HG02870 (cell line): ENCODE data around the gene P2RX4.
"Not testable (repeated sequence)": the region's sequence is repeated elsewhere in the genome, so short reads cannot be mapped to it uniquely, and the experiment has no call there.

Experiments
- ATAC-seq: cut with Tn5 transposase; IDR thresholded peaks from one replicate; pipeline ENCODE4 v1.9.1; 2021; ENCODE audit warnings: mild to moderate bottlenecking, moderate library complexity; ENCODE audit not compliant: unreplicated experiment

Gene P2RX4

GRCh38 chr12:121219353-121219986, 9.5 kb downstream of the P2RX4 start:
- ATAC-seq, result no peak

GRCh38 chr12:121222847-121223246, 12.9 kb downstream of the P2RX4 start:
- no peak for ATAC-seq

- no peak for ATAC-seq
Observed at GRCh38 chr12:121223292-121224285, 13.7 kb downstream of the P2RX4 start.

GRCh38 chr12:121224591-121224990, 14.7 kb downstream of the P2RX4 start:
- no peak for ATAC-seq

GRCh38 chr12:121226399-121226798, 16.5 kb downstream of the P2RX4 start:
- ATAC-seq, result no peak

- not testable (repeated sequence) for ATAC-seq
Observed at GRCh38 chr12:121226871-121227270, 16.9 kb downstream of the P2RX4 start.

GRCh38 chr12:121227294-121227693, 17.4 kb downstream of the P2RX4 start:
- ATAC-seq, result peak; percentile 68

GRCh38 chr12:121228919-121229665, 19.2 kb downstream of the P2RX4 start:
- no peak for ATAC-seq

- not testable (repeated sequence) for ATAC-seq
Observed at GRCh38 chr12:121229826-121230537, 20.1 kb downstream of the P2RX4 start.

GRCh38 chr12:121230538-121230907, 20.6 kb downstream of the P2RX4 start:
- no peak for ATAC-seq

- ATAC-seq, result no peak
Observed at GRCh38 chr12:121232163-121232562, 22.2 kb downstream of the P2RX4 start.

- no peak for ATAC-seq
Observed at GRCh38 chr12:121232977-121233627, 23.2 kb downstream of the P2RX4 start.

GRCh38 chr12:121233628-121234020, 23.7 kb downstream of the P2RX4 start:
- no peak for ATAC-seq

- no peak for ATAC-seq
Observed at GRCh38 chr12:121236776-121237175, 26.8 kb downstream of the P2RX4 start.

- no peak for ATAC-seq
Observed at GRCh38 chr12:121237415-121237814, 27.5 kb downstream of the P2RX4 start.

GRCh38 chr12:121238086-121238485, 28.2 kb downstream of the P2RX4 start:
- no peak for ATAC-seq

- ATAC-seq, result no peak
Observed at GRCh38 chr12:121238604-121239350, 28.8 kb downstream of the P2RX4 start.

- no peak for ATAC-seq
Observed at GRCh38 chr12:121239351-121240061, 29.6 kb downstream of the P2RX4 start.

GRCh38 chr12:121240062-121240420, 30.1 kb downstream of the P2RX4 start:
- ATAC-seq, result no peak
